Measurements from ENCODE around the gene PTGES3L. TPM values are rescaled to one million over a fixed set of nuclear protein-coding genes. Genes with fewer than 3 reads are reported as not detected.
A peak's percentile ranks its signal among the peaks of the same experiment; 100 is the strongest.
"Not testable (repeated sequence)": the region's sequence is repeated elsewhere in the genome, so short reads cannot be mapped to it uniquely, and the experiment has no call there.

Gene PTGES3L
- total RNA-seq, 1 donor, result 0.31 TPM

DNA sequence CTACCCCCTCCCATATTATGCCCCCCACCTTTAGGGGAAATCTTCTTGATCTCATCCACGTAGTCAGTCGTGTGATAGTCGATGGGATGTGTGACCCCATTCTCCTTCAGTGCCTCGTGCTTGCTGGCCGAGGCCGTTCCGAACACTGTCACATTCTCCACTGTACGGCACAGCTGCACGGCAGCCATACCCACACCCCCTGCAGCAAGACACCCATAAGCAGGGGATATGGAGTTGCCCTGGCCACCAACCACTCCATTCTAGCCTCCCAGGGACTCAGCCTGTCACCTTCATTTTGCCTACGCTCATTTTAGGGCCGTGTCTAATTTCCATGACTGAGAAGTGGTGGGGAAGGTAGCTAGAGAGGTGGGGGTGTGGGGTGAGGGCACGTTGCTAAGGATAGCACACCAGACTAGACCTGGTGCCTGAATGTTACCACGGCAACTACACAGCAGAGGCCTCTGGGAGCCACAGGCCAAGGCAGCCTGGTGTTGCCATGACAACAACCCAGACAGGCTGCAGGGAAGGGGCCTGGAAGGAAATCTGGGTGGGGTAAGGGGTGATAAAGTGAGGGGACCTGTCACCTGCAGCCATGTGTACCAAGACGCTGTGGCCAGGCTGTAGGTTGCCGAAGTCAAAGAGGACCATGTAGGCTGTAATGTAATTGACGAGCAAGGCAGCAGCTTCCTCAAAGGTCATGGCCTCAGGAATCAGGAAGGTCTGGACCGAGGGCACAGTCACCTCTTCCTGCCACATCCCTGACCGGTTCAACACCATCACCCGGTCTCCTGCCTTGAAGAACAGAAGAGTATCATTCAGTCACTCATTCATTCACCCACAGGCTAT, 38.4 kb upstream of the PTGES3L start:
- peaks cover 52% of the 10 kb centered on the region for H3K4me1 ChIP-seq (ENCODE audit: insufficient read depth, low read length)
- H3K27me3 ChIP-seq (ENCODE audit: insufficient read depth, low read length), result no peaks in the 10 kb centered on the region
- H3K9me3 ChIP-seq (ENCODE audit: low read depth, low read length), result no peaks in the 10 kb centered on the region
- no peak overlapping the region for H3K4me3 ChIP-seq (ENCODE audit: low read length)

DNA sequence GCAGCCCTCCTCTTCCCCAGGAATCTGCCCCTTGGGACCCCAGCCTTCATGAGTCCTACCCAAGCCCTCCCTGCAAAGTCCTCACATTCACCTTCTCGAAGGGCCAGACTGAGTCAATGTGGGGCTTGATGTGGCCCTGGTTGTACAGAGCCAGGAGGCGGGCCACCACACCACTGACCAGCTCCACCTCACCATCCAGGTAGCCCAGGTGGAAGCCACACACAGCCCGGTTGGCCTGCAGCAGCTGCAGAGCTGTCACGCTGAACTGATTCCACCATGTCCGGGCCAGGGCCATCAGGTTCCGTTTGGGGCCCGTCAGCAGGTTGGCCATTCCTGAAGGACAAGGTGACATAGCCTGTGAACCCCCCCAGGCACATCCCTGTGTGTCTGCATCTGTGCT, 36.3 kb upstream of the PTGES3L start:
- Histone ChIP-seq H3K4me3 (ENCODE audit: low read length) (no peak overlapping the region), H3K9me3 (ENCODE audit: low read depth, low read length) (no peaks in the 10 kb centered on the region), H3K27me3 (ENCODE audit: insufficient read depth, low read length) (no peaks in the 10 kb centered on the region), H3K4me1 (ENCODE audit: insufficient read depth, low read length) (peaks cover 42% of the 10 kb centered on the region)

DNA sequence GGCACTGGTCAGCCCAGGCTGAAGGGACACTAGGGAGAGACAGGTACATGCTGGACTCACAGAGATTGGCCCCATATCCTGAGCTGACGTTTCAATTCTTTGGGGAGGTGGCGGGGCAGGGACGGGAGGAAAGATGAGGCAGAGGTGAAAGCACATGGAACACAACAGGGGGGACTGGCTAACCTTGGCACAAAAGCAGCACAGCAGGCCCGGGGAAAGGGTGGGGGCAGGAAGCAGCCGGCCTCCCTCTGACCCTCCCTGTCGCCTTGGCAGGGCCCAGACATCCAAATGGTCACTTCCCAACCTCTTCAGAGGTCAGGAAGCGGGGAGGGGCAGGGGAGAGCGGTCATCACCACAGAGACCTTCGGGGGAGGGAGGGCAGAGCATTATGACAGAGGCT, 35.7 kb upstream of the PTGES3L start:
- H3K9me3 ChIP-seq (ENCODE audit: low read depth, low read length), result no peaks in the 10 kb centered on the region
- H3K27me3 ChIP-seq (ENCODE audit: insufficient read depth, low read length), result no peaks in the 10 kb centered on the region
- peaks cover 35% of the 10 kb centered on the region for H3K4me1 ChIP-seq (ENCODE audit: insufficient read depth, low read length)
- H3K4me3 ChIP-seq (ENCODE audit: low read length), result no peak overlapping the region

DNA sequence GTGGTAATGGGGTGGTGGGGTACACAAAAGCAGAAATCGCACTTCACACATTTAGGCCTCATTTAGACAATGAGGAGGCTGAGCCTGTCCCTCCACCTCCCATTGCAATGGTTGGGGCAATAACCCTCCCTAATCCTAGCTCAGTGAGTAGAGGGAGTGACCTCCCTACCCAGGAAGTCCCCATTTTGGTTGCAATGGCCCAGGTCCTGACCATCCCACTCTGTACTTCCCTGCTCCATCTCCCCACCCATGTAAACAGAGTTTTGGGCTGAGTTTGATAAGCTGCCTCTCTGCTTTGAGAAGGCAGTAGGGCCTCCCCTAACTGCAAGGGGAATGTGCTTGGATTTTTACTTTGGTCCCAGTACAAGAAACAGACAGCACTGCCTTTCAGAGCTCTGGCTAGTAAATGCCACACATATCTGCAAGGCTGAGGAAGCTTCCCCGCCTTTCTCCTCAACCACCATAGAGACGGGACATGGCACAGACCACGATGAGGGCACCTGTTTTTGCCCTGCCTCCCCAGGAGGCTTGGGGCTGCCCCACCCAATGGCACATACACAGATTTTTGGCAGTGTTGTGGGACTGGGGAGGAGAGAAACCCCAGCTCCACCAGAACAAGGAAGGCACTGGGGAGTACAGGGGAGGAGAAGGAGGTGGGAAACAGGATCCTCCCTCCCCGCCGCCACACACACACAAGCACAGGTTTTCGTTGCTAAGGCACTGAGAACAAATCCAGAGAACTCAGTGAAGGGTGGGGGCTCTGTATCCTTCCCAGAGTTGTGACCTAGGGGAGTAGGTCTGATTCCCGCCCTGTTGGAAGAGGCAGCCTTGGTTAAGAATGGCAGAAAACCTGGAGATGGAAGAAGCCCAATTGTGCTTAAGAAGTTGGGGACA, 35.0 kb upstream of the PTGES3L start:
- Histone ChIP-seq H3K4me3 (ENCODE audit: low read length) (no peak overlapping the region), H3K4me1 (ENCODE audit: insufficient read depth, low read length) (peaks cover 28% of the 10 kb centered on the region), H3K27me3 (ENCODE audit: insufficient read depth, low read length) (no peaks in the 10 kb centered on the region), H3K9me3 (ENCODE audit: low read depth, low read length) (no peaks in the 10 kb centered on the region)

DNA sequence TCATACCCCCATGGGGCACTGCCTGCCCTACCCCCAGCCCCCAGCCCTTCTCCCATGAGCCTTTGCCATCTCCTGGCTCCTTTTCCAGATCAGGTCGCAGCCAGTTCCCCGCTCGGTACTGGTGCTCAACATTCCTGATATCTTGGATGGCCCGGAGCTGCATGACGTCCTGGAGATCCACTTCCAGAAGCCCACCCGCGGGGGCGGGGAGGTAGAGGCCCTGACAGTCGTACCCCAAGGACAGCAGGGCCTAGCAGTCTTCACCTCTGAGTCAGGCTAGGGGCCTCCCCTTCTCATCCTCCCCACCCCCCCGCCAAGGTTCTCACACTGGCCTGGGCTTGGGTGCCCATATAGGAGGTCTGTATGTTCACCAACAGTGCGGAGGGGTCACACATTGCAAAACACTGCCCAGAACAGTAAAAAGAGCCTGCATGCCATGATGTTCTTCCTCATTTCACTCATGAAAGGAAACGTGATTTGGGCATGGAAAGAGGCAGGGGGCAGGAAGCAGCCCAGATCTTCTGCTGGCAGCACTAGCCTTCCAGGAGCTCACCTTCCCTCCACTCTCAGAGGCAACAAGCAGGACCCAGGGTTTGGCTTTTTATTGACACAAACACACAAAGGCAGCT, 34.3 kb upstream of the PTGES3L start:
- no peak overlapping the region for H3K4me3 ChIP-seq (ENCODE audit: low read length)
- no peaks in the 10 kb centered on the region for H3K9me3 ChIP-seq (ENCODE audit: low read depth, low read length)
- peaks cover 21% of the 10 kb centered on the region for H3K4me1 ChIP-seq (ENCODE audit: insufficient read depth, low read length)
- H3K27me3 ChIP-seq (ENCODE audit: insufficient read depth, low read length), result no peaks in the 10 kb centered on the region

DNA sequence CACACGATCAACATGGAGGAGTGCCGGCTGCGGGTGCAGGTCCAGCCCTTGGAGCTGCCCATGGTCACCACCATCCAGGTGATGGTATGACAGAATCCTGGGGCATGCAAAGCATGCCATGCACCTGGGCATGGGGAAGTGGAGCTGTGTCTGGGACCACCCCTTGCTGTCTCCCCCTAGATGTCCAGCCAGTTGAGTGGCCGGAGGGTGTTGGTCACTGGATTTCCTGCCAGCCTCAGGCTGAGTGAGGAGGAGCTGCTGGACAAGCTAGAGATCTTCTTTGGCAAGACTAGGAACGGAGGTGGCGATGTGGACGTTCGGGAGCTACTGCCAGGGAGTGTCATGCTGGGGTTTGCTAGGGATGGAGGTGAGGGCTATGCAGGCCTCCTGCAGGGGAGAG, 33.4 kb upstream of the PTGES3L start:
- Histone ChIP-seq H3K27me3 (ENCODE audit: insufficient read depth, low read length) (no peaks in the 10 kb centered on the region), H3K4me1 (ENCODE audit: insufficient read depth, low read length) (peaks cover 21% of the 10 kb centered on the region), H3K4me3 (ENCODE audit: low read length) (no peak overlapping the region), H3K9me3 (ENCODE audit: low read depth, low read length) (no peaks in the 10 kb centered on the region)

DNA sequence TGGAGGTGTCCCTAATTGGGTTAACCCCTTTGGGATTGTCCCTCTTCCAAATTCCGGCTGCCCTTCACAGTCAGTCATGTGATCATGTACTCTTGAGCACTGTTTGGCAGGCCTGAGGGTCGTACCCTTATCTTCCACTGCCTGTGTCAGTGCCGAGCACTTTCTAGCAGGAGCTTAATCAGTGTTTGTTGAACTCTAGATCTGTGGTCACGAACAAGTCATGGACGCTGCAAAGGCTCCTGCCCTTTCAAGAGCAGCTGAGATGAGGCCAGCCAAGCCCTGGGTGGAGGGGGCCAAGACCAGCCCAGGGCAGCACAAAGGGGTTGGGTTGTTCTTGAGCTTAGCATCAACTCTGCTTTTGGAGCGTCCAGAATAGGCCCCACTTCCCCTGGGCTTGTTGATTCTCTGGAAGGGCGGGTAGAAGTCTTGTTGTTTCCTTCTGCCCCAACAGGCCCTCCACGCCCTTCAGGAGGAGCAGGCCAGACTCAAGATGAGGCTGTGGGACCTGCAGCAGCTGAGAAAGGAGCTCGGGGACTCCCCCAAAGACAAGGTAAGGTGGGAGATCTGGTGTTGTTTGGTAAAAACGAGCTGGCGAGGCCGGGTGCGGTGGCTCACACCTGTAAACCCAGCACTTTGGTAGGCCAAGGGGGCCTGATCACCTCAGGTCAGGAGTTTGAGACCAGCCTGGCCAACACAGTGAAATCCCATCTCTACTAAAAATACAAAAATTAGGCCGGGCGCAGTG, 32.0 kb upstream of the PTGES3L start:
- no peak overlapping the region for H3K4me3 ChIP-seq (ENCODE audit: low read length)
- peaks cover 30% of the 10 kb centered on the region for H3K4me1 ChIP-seq (ENCODE audit: insufficient read depth, low read length)
- H3K27me3 ChIP-seq (ENCODE audit: insufficient read depth, low read length), result no peaks in the 10 kb centered on the region
- H3K9me3 ChIP-seq (ENCODE audit: low read depth, low read length), result no peaks in the 10 kb centered on the region

DNA sequence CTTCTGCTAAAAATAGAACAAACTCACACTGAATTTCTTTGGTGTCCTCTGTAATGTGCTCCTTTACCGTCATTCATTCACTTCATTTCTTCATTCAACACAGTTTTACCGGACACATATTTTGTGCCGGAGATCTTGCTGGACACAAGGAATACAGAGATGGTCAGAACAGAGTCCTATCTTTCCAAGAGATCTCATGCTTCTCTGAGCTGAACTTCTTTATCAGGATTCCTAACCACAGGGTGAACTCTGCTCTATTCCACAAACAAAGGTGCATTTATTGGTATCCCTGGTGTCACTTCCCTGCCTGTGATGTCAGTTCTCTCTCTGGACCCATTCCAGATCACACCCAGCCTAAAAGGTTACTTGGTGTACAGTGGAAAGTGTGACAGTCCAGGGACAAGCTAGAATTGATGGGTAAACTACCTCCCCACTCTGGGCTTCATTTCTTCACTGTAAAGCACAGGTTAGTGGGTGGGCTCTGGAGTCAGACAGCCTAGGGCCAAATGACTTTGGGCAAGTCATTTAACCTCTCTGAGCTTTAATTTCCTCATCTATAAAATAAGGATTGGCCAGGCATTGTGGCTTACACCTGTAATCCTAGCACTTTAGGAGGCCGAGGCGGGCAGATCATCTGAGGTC, 30.9 kb upstream of the PTGES3L start:
- H3K9me3 ChIP-seq (ENCODE audit: low read depth, low read length), result no peaks in the 10 kb centered on the region
- no peak overlapping the region for H3K4me3 ChIP-seq (ENCODE audit: low read length)
- H3K4me1 ChIP-seq (ENCODE audit: insufficient read depth, low read length), result peaks cover 36% of the 10 kb centered on the region
- no peaks in the 10 kb centered on the region for H3K27me3 ChIP-seq (ENCODE audit: insufficient read depth, low read length)

DNA sequence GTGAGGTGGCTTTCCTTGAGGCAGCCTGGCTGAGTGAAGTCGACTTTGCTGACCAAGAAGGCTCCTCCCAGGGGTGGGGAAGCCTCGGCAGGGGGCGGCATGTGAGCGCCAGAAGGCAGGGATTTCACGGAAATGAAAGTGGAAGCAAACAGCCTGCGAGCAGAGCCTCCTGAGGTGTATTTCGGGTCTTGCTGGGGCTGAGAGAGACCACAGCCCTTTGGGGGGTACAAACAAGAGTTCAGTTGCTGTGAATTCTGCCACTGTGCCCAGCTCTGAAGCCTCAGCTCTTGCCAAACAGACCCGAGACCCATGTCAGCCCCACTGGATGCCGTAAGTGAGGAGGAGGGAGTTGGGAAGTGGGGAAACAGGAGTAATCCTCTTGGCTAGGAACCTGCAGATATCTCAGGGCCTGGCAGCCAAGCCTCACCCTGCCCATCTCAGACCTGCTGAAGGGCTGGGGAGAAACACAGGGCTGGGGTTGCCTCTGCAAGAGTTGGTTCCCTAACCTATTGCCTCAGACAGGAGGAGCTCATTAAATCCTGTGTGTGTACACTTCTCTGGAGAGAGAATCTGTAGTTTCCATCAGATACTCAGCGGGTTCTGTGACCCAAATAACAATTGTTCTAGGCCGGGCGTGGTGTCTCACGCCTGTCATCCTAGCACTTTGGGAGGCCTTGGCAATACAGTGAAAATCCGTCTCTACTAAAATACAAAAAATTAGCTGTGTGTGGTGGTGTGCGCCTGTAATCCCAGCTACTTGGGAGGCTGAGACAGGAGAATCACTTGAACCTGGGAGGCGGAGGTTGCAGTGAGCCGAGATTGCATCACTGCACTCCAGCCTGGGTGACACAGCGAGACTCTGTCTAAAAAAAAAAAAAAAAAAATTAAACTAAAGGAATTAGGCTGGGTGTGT, 27.0 kb upstream of the PTGES3L start, which contains the start of gene IFI35:
Gene IFI35, plus strand, starts transcription at position 146 of the 913 bp plus-strand sequence. Its CDS starts 164 bp downstream, at position 310.
- Histone ChIP-seq H3K4me1 (ENCODE audit: insufficient read depth, low read length) (peaks cover 35% of the 10 kb centered on the region), H3K4me3 (ENCODE audit: low read length) (peak within 1 kb of the TSS; percentile 82), H3K9me3 (ENCODE audit: low read depth, low read length) (no peaks in the 10 kb centered on the region), H3K27me3 (ENCODE audit: insufficient read depth, low read length) (no peaks in the 10 kb centered on the region)

DNA sequence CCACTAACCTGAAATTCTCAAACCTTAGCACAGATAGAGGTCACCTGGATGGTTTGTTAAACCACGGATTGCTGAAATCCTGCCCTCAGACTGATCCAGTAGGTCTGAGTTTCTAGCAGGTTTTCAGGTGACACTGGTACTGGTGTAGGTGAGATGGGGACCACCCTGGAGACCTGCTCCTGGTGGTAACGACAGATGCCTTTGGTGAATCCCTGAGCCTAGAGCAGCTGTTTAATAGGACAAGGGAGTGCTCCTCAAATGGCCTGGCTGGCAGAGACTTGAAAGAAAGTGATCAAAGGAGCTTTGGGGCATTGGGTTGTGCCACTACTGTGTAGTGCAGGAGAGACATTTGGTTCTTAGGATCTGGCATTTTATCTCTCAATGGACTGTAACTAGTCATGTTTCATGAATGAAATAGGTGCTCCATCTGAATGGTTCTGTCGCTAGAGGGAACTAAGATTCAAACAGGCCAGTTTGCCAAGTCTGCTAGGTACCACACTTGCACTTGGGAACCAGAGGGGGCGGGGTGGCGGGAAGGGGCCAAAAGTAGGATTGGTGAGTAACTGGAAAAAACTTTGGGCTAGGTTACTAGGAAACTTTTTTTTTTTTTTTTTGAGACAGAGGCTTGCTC, 23.8 kb upstream of the PTGES3L start:
- Histone ChIP-seq H3K27me3 (ENCODE audit: insufficient read depth, low read length) (no peaks in the 10 kb centered on the region), H3K9me3 (ENCODE audit: low read depth, low read length) (no peaks in the 10 kb centered on the region), H3K4me3 (ENCODE audit: low read length) (no peak overlapping the region), H3K4me1 (ENCODE audit: insufficient read depth, low read length) (peaks cover 60% of the 10 kb centered on the region)

DNA sequence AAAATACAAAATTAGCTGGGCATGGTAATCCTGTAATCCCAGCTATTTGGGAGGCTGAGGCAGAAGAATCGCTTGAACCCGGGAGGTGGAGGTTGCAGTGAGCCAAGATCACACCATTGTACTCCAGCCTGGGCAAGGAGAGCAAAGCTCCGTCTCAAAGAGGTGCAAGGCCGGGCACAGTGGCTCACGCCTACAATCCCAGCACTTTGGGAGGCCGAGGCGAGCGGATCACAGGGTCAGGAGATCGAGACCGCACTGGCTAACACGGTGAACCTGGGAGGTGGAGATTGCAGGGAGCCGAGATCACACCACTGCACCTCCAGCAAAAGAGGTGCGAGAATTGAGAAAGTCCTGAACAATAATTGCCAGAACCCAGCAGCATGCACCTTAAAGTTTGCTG, 21.0 kb upstream of the PTGES3L start:
- peaks cover 47% of the 10 kb centered on the region for H3K4me1 ChIP-seq (ENCODE audit: insufficient read depth, low read length)
- not testable (repeated sequence) for H3K9me3 ChIP-seq (ENCODE audit: low read depth, low read length); H3K4me3 ChIP-seq (ENCODE audit: low read length); H3K27me3 ChIP-seq (ENCODE audit: insufficient read depth, low read length)

DNA sequence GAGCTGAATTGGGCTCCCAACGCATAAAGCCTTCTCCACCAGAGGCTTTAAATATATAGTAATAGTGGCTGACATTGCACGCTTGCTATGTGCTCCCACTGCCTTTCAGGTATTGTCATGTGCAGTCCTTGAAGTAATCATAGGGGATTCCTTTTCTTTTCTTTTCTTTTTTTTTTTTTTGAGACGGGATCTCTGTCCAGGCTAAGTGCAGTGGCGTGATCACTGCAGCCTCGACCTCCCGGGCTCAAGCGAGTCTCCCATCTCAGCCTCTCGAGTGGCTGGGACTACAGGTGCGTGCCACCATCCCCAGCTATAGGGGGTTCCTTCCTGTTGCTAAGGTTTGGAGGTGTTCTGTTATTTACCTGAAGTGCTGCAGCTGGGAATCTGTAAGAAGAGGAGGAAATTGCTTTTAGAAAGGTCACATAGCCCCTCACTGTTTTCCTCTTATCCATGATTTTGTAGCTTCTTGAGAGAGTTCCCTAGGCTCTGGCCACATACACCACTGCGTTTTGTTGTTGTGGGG, 19.2 kb upstream of the PTGES3L start:
- no peaks in the 10 kb centered on the region for H3K27me3 ChIP-seq (ENCODE audit: insufficient read depth, low read length)
- no peaks in the 10 kb centered on the region for H3K9me3 ChIP-seq (ENCODE audit: low read depth, low read length)
- H3K4me1 ChIP-seq (ENCODE audit: insufficient read depth, low read length), result peaks cover 47% of the 10 kb centered on the region
- peak overlapping the region; percentile 97 for H3K4me3 ChIP-seq (ENCODE audit: low read length)

Data from mononuclear cell (primary cell).